GM23338 (cell line): ENCODE data around the gene UIMC1. TPM values are rescaled to one million over a fixed set of nuclear protein-coding genes. Genes with fewer than 3 reads are reported as not detected.
"Not testable (repeated sequence)": the region's sequence is repeated elsewhere in the genome, so short reads cannot be mapped to it uniquely, and the experiment has no call there.

Experiments
- ATAC-seq: fragments of 200-7000 bp; cut with Tn5 transposase; 3 replicates; pipeline ENCODE4 v1.9.1; 2020
- DNase-seq: peaks from one replicate; pipeline ENCODE4 v3.0.0-alpha.2; 2015; ENCODE audit warnings: low spot score
- H2AFZ ChIP-seq: fragments of 200-600 bp; sonication (generic); 2 replicates; pipeline ENCODE4 v1.8.0; 2016; ENCODE audit warnings: antibody characterized with exemption, mild to moderate bottlenecking, moderate library complexity
- H3F3A ChIP-seq: fragments of 200-600 bp; sonication (generic); replicated peaks from 2 replicates; pipeline ENCODE4 v1.8.0; 2017; ENCODE audit warnings: antibody characterized with exemption, mixed run types, low read depth
- H3K27ac ChIP-seq: fragments of 200-600 bp; sonication (generic); 2 replicates; pipeline ENCODE4 v1.6.1; 2016; ENCODE audit warnings: low read depth
- H3K27me3 ChIP-seq: fragments of 200-600 bp; sonication (generic); 2 replicates; pipeline ENCODE4 v1.8.0; 2016; ENCODE audit warnings: mild to moderate bottlenecking, mixed run types, moderate library complexity; ENCODE audit not compliant: insufficient read depth
- H3K36me3 ChIP-seq: fragments of 200-600 bp; sonication (generic); 2 replicates; pipeline ENCODE4 v1.8.0; 2016; ENCODE audit warnings: mild to moderate bottlenecking; ENCODE audit not compliant: insufficient read depth
- H3K4me1 ChIP-seq: fragments of 200-600 bp; sonication (generic); 2 replicates; pipeline ENCODE4 v1.8.0; 2016; ENCODE audit warnings: mild to moderate bottlenecking, moderate library complexity; ENCODE audit not compliant: insufficient read depth
- H3K4me2 ChIP-seq: fragments of 200-600 bp; sonication (generic); 2 replicates; pipeline ENCODE4 v1.7.1; 2017; ENCODE audit warnings: mixed run types
- H3K4me3 ChIP-seq: fragments of 200-600 bp; sonication (generic); 2 replicates; pipeline ENCODE4 v1.6.1; 2016; ENCODE audit warnings: mixed run types
- H3K79me2 ChIP-seq: fragments of 200-600 bp; sonication (generic); replicated peaks from 2 replicates; pipeline ENCODE4 v1.8.0; 2017; ENCODE audit warnings: mild to moderate bottlenecking; ENCODE audit not compliant: insufficient read depth
- H3K9me2 ChIP-seq: fragments of 200-600 bp; sonication (generic); 2 replicates; pipeline ENCODE4 v1.8.0; 2017; ENCODE audit not compliant: insufficient read depth
- H4K20me1 ChIP-seq: fragments of 200-600 bp; sonication (generic); replicated peaks from 2 replicates; pipeline ENCODE4 v1.8.0; 2017; ENCODE audit warnings: mild to moderate bottlenecking; ENCODE audit not compliant: insufficient read depth
- H3K27ac Mint-ChIP-seq: 2 replicates; pipeline ENCODE4 v1.8.0; 2020; ENCODE audit warnings: inconsistent platforms, mild to moderate bottlenecking, moderate library complexity, mixed read lengths
- H3K27me3 Mint-ChIP-seq: 3 replicates; pipeline ENCODE4 v1.8.0; 2022; ENCODE audit warnings: low read depth, mild to moderate bottlenecking, moderate library complexity, mixed read lengths, inconsistent platforms; ENCODE audit not compliant: insufficient read depth, poor library complexity
- H3K36me3 Mint-ChIP-seq: 3 replicates; pipeline ENCODE4 v1.8.0; 2021; ENCODE audit warnings: low read depth, mild to moderate bottlenecking, inconsistent platforms, moderate library complexity, mixed read lengths
- H3K4me1 Mint-ChIP-seq: 3 replicates; pipeline ENCODE4 v1.8.0; 2020; ENCODE audit warnings: mild to moderate bottlenecking, inconsistent platforms, mixed read lengths
- H3K4me3 Mint-ChIP-seq: 3 replicates; pipeline ENCODE4 v1.8.0; 2021; ENCODE audit warnings: moderate library complexity, mild to moderate bottlenecking, inconsistent platforms, mixed read lengths
- H3K9me3 Mint-ChIP-seq: 3 replicates; pipeline ENCODE4 v1.8.0; 2020; ENCODE audit warnings: moderate library complexity, mild to moderate bottlenecking, inconsistent platforms, mixed read lengths
- CREB1 ChIP-seq: fragments of 250-450 bp; sonication (Bioruptor Pico); IDR thresholded peaks from 2 replicates; pipeline ENCODE4 v1.5.0; 2020; ENCODE audit warnings: low read depth, mild to moderate bottlenecking, moderate library complexity
- EZH2 ChIP-seq: fragments of 200-600 bp; sonication (generic); IDR thresholded peaks from one replicate; pipeline ENCODE4 v1.8.0; 2017; ENCODE audit warnings: antibody characterized with exemption, mild to moderate bottlenecking, low read depth; ENCODE audit not compliant: unreplicated experiment
- EZH2phosphoT487 ChIP-seq: fragments of 200-600 bp; sonication (generic); IDR thresholded peaks from one replicate; pipeline ENCODE4 v1.8.1; 2018; ENCODE audit warnings: antibody characterized with exemption; ENCODE audit not compliant: unreplicated experiment
- JUNB ChIP-seq: IDR thresholded peaks from one replicate; pipeline ENCODE4 v1.6.1; 2016; ENCODE audit warnings: antibody characterized with exemption; ENCODE audit not compliant: unreplicated experiment
- NANOG ChIP-seq: IDR thresholded peaks from 2 replicates; pipeline ENCODE4 v1.6.1; 2016; ENCODE audit warnings: antibody characterized with exemption, borderline replicate concordance
- STAT1 ChIP-seq: IDR thresholded peaks from one replicate; pipeline ENCODE4 v1.6.1; 2016; ENCODE audit warnings: antibody characterized with exemption; ENCODE audit not compliant: unreplicated experiment
- polyA plus RNA-seq: library from polyadenylated mRNA; unstranded; fragments of >200 nt; fragmentation: Nextera tagmentation; extraction: Ambion mirVana; gene quantifications from 2 replicates; pipeline ENCODE4 v1.2.1, GENCODE V29; 2016
- total RNA-seq: library from RNA; depleted of rRNA; stranded (reverse); fragments of >200 nt; shearing (Covaris generic); gene quantifications from 2 replicates; pipeline ENCODE4 v1.2.3, GENCODE V29; 2014
- TF ChIP-seq, protein P1 (sequence below), 2 experiments: fragments of 200-600 bp in 1 of 2; sonication (generic) in 1 of 2; conservative IDR thresholded peaks; 2 replicates each; pipeline versions ENCODE4 v1.5.1 to v1.6.1; 2016 to 2017; ENCODE audit warnings: antibody characterized with exemption in 2 of 2, low read depth in 2 of 2, mild to moderate bottlenecking in 2 of 2, moderate library complexity in 1 of 2
- TF ChIP-seq, protein P2 (sequence below): fragments of 250-450 bp; sonication (Bioruptor Pico); IDR thresholded peaks from 2 replicates; pipeline ENCODE4 v1.5.0; 2020; ENCODE audit warnings: mild to moderate bottlenecking, moderate library complexity

UIMC1 gene
- total and polyA plus RNA-seq, 2 experiments from 2014 or later, result 36.4 to 40.1 TPM

DNA sequence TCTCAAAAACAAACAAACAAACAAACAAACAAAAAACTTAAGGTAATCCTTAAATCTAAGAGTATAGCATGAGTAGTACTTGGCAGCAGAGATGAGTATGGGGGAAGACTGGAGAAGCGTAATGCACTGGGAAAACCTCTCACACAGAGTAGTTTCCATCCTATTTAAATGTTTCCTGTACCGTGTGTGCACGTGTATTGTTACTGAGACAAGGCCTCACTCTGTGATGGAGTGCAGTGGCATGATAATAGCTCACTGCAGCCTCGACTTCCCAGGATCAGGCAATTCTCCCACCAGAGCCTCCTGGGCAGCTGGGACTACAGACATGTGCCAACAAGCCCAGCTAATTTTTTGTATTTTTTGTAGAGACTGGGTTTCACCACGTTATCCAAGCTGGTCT, 2.9 kb downstream of the UIMC1 start:
- Mint-ChIP-seq H3K9me3 (no peaks in the 10 kb centered on the region), H3K4me3 (peak overlapping the region; percentile 92; the same call in 1 of the 3 replicates), H3K36me3 (peaks cover 10% of the 10 kb centered on the region), H3K4me1 (peaks cover 17% of the 10 kb centered on the region), H3K27ac (peak overlapping the region; percentile 13; the same call in 1 of the 2 replicates), H3K27me3 (peaks cover 12% of the 10 kb centered on the region)
- Histone ChIP-seq H3K4me2 (peak overlapping the region; percentile 88; the same call in 1 of the 2 replicates), H3K4me3 (no peak overlapping the region), H3K27ac (no peak overlapping the region), H3K9me2 (no peaks in the 10 kb centered on the region), H3K36me3 (no peaks in the 10 kb centered on the region; the same call in 1 of the 2 replicates), H3K27me3 (no peaks in the 10 kb centered on the region), H3F3A (peaks cover 3% of the 10 kb centered on the region; the same call in 1 of the 2 replicates), H2AFZ (no peak overlapping the region), H3K4me1 (peaks cover 15% of the 10 kb centered on the region; the same call in 1 of the 2 replicates), H4K20me1 (peaks cover 50% of the 10 kb centered on the region), H3K79me2 (peaks cover 73% of the 10 kb centered on the region)
- TF ChIP-seq EZH2phosphoT487, result no peak
- TF ChIP-seq EZH2, result no peak
- TF ChIP-seq JUNB, result no peak
- no peak for TF ChIP-seq CREB1 (CRISPR knock-in tag)
- TF ChIP-seq, protein P1, sequence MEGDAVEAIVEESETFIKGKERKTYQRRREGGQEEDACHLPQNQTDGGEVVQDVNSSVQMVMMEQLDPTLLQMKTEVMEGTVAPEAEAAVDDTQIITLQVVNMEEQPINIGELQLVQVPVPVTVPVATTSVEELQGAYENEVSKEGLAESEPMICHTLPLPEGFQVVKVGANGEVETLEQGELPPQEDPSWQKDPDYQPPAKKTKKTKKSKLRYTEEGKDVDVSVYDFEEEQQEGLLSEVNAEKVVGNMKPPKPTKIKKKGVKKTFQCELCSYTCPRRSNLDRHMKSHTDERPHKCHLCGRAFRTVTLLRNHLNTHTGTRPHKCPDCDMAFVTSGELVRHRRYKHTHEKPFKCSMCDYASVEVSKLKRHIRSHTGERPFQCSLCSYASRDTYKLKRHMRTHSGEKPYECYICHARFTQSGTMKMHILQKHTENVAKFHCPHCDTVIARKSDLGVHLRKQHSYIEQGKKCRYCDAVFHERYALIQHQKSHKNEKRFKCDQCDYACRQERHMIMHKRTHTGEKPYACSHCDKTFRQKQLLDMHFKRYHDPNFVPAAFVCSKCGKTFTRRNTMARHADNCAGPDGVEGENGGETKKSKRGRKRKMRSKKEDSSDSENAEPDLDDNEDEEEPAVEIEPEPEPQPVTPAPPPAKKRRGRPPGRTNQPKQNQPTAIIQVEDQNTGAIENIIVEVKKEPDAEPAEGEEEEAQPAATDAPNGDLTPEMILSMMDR (conservative IDR thresholded peaks at IDR 0.05; ENCODE audit: low read depth in 2 of 2), result no peak
- no peak for TF ChIP-seq STAT1
- TF ChIP-seq NANOG, result no peak
- TF ChIP-seq, protein P2, sequence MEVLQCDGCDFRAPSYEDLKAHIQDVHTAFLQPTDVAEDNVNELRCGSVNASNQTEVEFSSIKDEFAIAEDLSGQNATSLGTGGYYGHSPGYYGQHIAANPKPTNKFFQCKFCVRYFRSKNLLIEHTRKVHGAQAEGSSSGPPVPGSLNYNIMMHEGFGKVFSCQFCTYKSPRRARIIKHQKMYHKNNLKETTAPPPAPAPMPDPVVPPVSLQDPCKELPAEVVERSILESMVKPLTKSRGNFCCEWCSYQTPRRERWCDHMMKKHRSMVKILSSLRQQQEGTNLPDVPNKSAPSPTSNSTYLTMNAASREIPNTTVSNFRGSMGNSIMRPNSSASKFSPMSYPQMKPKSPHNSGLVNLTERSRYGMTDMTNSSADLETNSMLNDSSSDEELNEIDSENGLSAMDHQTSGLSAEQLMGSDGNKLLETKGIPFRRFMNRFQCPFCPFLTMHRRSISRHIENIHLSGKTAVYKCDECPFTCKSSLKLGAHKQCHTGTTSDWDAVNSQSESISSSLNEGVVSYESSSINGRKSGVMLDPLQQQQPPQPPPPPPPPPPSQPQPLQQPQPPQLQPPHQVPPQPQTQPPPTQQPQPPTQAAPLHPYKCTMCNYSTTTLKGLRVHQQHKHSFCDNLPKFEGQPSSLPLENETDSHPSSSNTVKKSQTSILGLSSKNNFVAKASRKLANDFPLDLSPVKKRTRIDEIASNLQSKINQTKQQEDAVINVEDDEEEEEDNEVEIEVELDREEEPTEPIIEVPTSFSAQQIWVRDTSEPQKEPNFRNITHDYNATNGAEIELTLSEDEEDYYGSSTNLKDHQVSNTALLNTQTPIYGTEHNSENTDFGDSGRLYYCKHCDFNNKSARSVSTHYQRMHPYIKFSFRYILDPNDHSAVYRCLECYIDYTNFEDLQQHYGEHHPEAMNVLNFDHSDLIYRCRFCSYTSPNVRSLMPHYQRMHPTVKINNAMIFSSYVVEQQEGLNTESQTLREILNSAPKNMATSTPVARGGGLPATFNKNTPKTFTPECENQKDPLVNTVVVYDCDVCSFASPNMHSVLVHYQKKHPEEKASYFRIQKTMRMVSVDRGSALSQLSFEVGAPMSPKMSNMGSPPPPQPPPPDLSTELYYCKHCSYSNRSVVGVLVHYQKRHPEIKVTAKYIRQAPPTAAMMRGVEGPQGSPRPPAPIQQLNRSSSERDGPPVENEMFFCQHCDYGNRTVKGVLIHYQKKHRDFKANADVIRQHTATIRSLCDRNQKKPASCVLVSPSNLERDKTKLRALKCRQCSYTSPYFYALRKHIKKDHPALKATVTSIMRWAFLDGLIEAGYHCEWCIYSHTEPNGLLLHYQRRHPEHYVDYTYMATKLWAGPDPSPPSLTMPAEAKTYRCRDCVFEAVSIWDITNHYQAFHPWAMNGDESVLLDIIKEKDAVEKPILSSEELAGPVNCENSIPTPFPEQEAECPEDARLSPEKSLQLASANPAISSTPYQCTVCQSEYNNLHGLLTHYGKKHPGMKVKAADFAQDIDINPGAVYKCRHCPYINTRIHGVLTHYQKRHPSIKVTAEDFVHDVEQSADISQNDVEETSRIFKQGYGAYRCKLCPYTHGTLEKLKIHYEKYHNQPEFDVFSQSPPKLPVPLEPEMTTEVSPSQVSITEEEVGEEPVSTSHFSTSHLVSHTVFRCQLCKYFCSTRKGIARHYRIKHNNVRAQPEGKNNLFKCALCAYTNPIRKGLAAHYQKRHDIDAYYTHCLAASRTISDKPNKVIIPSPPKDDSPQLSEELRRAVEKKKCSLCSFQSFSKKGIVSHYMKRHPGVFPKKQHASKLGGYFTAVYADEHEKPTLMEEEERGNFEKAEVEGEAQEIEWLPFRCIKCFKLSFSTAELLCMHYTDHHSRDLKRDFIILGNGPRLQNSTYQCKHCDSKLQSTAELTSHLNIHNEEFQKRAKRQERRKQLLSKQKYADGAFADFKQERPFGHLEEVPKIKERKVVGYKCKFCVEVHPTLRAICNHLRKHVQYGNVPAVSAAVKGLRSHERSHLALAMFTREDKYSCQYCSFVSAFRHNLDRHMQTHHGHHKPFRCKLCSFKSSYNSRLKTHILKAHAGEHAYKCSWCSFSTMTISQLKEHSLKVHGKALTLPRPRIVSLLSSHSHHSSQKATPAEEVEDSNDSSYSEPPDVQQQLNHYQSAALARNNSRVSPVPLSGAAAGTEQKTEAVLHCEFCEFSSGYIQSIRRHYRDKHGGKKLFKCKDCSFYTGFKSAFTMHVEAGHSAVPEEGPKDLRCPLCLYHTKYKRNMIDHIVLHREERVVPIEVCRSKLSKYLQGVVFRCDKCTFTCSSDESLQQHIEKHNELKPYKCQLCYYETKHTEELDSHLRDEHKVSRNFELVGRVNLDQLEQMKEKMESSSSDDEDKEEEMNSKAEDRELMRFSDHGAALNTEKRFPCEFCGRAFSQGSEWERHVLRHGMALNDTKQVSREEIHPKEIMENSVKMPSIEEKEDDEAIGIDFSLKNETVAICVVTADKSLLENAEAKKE (CRISPR knock-in tag), result no peak
- no peak for ATAC-seq
- DNase-seq, result no peak

DNA sequence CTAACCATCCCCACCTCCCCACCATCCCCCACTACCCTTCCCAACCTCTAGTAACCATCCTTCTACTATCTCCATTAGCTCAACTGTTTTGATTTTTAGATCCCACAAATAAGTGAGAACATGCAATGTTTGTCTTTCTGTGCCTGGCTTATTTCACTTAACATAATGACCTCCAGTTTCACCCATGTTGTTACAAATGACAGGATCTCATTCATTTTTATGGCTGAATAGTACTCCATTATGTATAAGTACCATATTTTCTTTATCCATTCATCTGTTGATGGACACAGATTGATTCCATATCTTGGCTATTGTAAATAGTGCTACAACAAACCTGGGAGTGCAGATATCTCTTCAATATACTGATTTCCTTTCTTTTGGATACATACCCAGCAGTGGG, 7.1 kb downstream of the UIMC1 start:
- peaks cover 52% of the 10 kb centered on the region for H4K20me1 ChIP-seq
- H3K4me3 Mint-ChIP-seq, result not testable (repeated sequence)

More for the DNA sequence above, 7.1 kb downstream of the UIMC1 start:
- not testable (repeated sequence) for H3K36me3 ChIP-seq, H3K27ac ChIP-seq, H3F3A ChIP-seq, DNase-seq, H3K4me3 ChIP-seq, H3K4me2 ChIP-seq, H2AFZ ChIP-seq, H3K27ac Mint-ChIP-seq, H3K9me2 ChIP-seq, H3K27me3 ChIP-seq, ATAC-seq, H3K27me3 Mint-ChIP-seq
- H3K4me1 ChIP-seq, result peaks cover 14% of the 10 kb centered on the region; the same call in 1 of the 2 replicates
- H3K4me1 Mint-ChIP-seq, result peaks cover 10% of the 10 kb centered on the region
- peaks cover 27% of the 10 kb centered on the region for H3K36me3 Mint-ChIP-seq
- H3K79me2 ChIP-seq, result peaks cover 99% of the 10 kb centered on the region
- H3K9me3 Mint-ChIP-seq, result peaks cover 13% of the 10 kb centered on the region
